HepG2 (cell line): ENCODE data around the gene TUBG1. TPM values are rescaled to one million over a fixed set of nuclear protein-coding genes. Genes with fewer than 3 reads are reported as not detected.

Experiments
- ATAC-seq: fragments of 200-7000 bp; cut with Tn5 transposase; 3 replicates; pipeline ENCODE4 v1.9.1; 2020; ENCODE audit warnings: mild to moderate bottlenecking, moderate library complexity
- BruUV-seq: library from RNA; stranded (reverse); fragments of 400-500 nt; replicated peaks from 2 replicates; lab custom pipeline; 2021; lab: Mats Ljungman, UMichigan
- CTCF ChIA-PET: fragments of 300-600 bp; formaldehyde crosslinking; extraction: SDS; loops from one replicate; lab custom pipeline; 2021; ENCODE audit warnings: low total read pairs, inconsistent platforms, low intra/inter-chr PET ratio; lab: Yijun Ruan, JAX
- POLR2A ChIA-PET: fragments of 350-600 bp; sonication (Branson Sonifier 250); formaldehyde crosslinking; loops from one replicate; lab custom pipeline; 2020; ENCODE audit warnings: antibody characterized with exemption, inconsistent platforms; lab: Yijun Ruan, JAX
- DNase-seq: peaks from one replicate; pipeline ENCODE4 v3.0.0-alpha.2; 2015; ENCODE audit warnings: low spot score
- FAIRE-seq: peaks from 3 replicates; lab custom pipeline; 2011; peaks lifted over from hg19 to GRCh38; lab: Jason Lieb, UNC
- H2AFZ ChIP-seq: one replicate; pipeline ENCODE4 v1.6.1; 2011; ENCODE audit warnings: low read length, inconsistent platforms
- H3K27ac ChIP-seq: fragments of 300-600 bp; 3 replicates; pipeline ENCODE4 v1.8.0; 2011; ENCODE audit warnings: mixed run types, mild to moderate bottlenecking, mixed read lengths, low read length, inconsistent platforms; ENCODE audit not compliant: insufficient read depth; ENCODE audit errors: extremely low read length
- H3K27me3 ChIP-seq, 2 experiments: fragments of 200-600 bp in 1 of 2; 2 replicates in 1 of 2; 3 replicates in 1 of 2; pipeline versions ENCODE4 v1.6.0 to v1.8.0; 2011; ENCODE audit warnings: low read length in 2 of 2, mild to moderate bottlenecking in 2 of 2, moderate library complexity in 2 of 2, inconsistent platforms in 1 of 2; ENCODE audit not compliant: insufficient read depth in 2 of 2, control insufficient read depth in 1 of 2
- H3K36me3 ChIP-seq, 2 experiments: fragments of 200-600 bp in 1 of 2; replicated peaks in 1 of 2; 2 replicates in 1 of 2; 3 replicates in 1 of 2; pipeline versions ENCODE4 v1.5.1 to v1.8.0; 2011; ENCODE audit warnings: low read length in 2 of 2, inconsistent platforms in 1 of 2; ENCODE audit not compliant: insufficient read depth in 2 of 2, control insufficient read depth in 1 of 2
- H3K4me1 ChIP-seq: 2 replicates; pipeline ENCODE4 v1.5.1; 2012; ENCODE audit warnings: low read length, inconsistent platforms; ENCODE audit not compliant: insufficient read depth
- H3K4me2 ChIP-seq: 2 replicates; pipeline ENCODE4 v1.6.0; 2011; ENCODE audit warnings: low read depth, low read length, inconsistent platforms
- H3K4me3 ChIP-seq, 3 experiments: fragments of 200-600 bp in 1 of 3; sonication (generic), shearing (Covaris generic) in 1 of 3; replicated peaks in 1 of 3; 2 replicates each; pipeline ENCODE4 v1.5.1; 2011 to 2016; ENCODE audit warnings: low read length in 3 of 3, inconsistent platforms in 2 of 3, low read depth in 2 of 3, mild to moderate bottlenecking in 2 of 3, control low read depth in 1 of 3, mixed read lengths in 1 of 3; ENCODE audit not compliant: insufficient read depth in 1 of 3
- H3K79me2 ChIP-seq: one replicate; pipeline ENCODE4 v1.6.1; 2011; ENCODE audit warnings: low read length, inconsistent platforms; ENCODE audit not compliant: insufficient read depth
- H3K9ac ChIP-seq: 2 replicates; pipeline ENCODE4 v1.6.0; 2011; ENCODE audit warnings: mild to moderate bottlenecking, low read depth, low read length, inconsistent platforms; ENCODE audit not compliant: insufficient read depth
- H3K9me3 ChIP-seq: 2 replicates; pipeline ENCODE4 v1.5.1; 2012; ENCODE audit warnings: mild to moderate bottlenecking, low read length
- H4K20me1 ChIP-seq: 2 replicates; pipeline ENCODE4 v1.6.0; 2011; ENCODE audit warnings: inconsistent platforms, mild to moderate bottlenecking, low read length, moderate library complexity; ENCODE audit not compliant: insufficient read depth
- CBX1 ChIP-seq: IDR thresholded peaks from one replicate; pipeline ENCODE4 v1.6.1; 2016; ENCODE audit warnings: antibody characterized with exemption, low read depth
- GPN1 ChIP-seq: sonication (generic); formaldehyde crosslinking; IDR thresholded peaks from 2 replicates; pipeline ENCODE4 v1.5.1; 2020; ENCODE audit warnings: missing genetic modification reagents, borderline replicate concordance
- MAX ChIP-seq: IDR thresholded peaks from 2 replicates; pipeline ENCODE4 v1.6.1; 2012; ENCODE audit warnings: inconsistent platforms
- MNT ChIP-seq: fragments of 450-650 bp; IDR thresholded peaks from 2 replicates; pipeline ENCODE4 v1.6.1; 2016
- NFKB2 ChIP-seq: sonication (generic); formaldehyde crosslinking; IDR thresholded peaks from 2 replicates; pipeline ENCODE4 v1.4.0; 2020; ENCODE audit warnings: missing genetic modification reagents, borderline replicate concordance
- RORA ChIP-seq: sonication (generic); formaldehyde crosslinking; IDR thresholded peaks from 2 replicates; pipeline ENCODE4 v1.5.0; 2020; ENCODE audit warnings: mild to moderate bottlenecking, missing genetic modification reagents, moderate library complexity
- SNAPC4 ChIP-seq: sonication (generic); formaldehyde crosslinking; IDR thresholded peaks from 2 replicates; pipeline ENCODE4 v1.4.0; 2020; ENCODE audit warnings: mild to moderate bottlenecking, missing genetic modification reagents
- ZNF362 ChIP-seq: sonication (generic); formaldehyde crosslinking; IDR thresholded peaks from 2 replicates; pipeline ENCODE4 v1.4.0; 2020; ENCODE audit warnings: missing genetic modification reagents, mild to moderate bottlenecking, borderline replicate concordance
- ZNF383 ChIP-seq: sonication (generic); formaldehyde crosslinking; IDR thresholded peaks from 2 replicates; pipeline ENCODE4 v1.4.0; 2020; ENCODE audit warnings: missing genetic modification reagents, mild to moderate bottlenecking, borderline replicate concordance
- ZNF614 ChIP-seq: IDR thresholded peaks from 2 replicates; pipeline ENCODE4 v1.6.1; 2018; ENCODE audit warnings: missing biosample characterization, missing genetic modification reagents, inconsistent platforms, borderline replicate concordance
- WGBS: methylation state at CpG from one replicate; pipeline ENCODE4 v1.1.6; 2017; ENCODE audit warnings: low lambda C conversion rate; 5-methylcytosine and 5-hydroxymethylcytosine counted together
- in situ Hi-C: cut with HindIII; loops from 2 replicates; pipeline ENCODE4 v1.10.0; 2017; ENCODE audit warnings: low pct_unique_long_range_greater_than_20kb; ENCODE audit not compliant: extremely low pct_ligation_motif_present
- intact Hi-C: fragments of 100-400 bp; cut with micrococcal nuclease; formaldehyde crosslinking; loops from one replicate; pipeline ENCODE4 v1.10.0; 2022; ENCODE audit not compliant: unreplicated experiment
- polyA plus RNA-seq, 8 experiments: library from polyadenylated mRNA; depleted of rRNA in 3 of 8; stranded (reverse) in 7 of 8; unstranded in 1 of 8; fragments of >200 nt; fragmentation: Illumina TruSeq in 4 of 8; extraction: Trizol in 4 of 8; gene quantifications; 2 replicates each; pipeline versions ENCODE4 v1.2.1 to v1.2.3, GENCODE V29; 2011 to 2016; ENCODE audit warnings: low read depth in 4 of 8, missing spikeins in 1 of 8, mixed read lengths in 1 of 8; ENCODE audit not compliant: insufficient read depth in 1 of 8
- total RNA-seq, 5 experiments: library from RNA; depleted of rRNA; stranded (reverse); fragments of >200 nt; fragmentation: Illumina TruSeq; extraction: Trizol; gene quantifications; 2 replicates each; pipeline ENCODE4 v1.2.3, GENCODE V29; 2016; ENCODE audit warnings: low read depth in 1 of 5

Gene TUBG1
- total and polyA plus RNA-seq, 2 of the 13 experiments (the other 11 are each of a cell fraction or from before 2014, with no cell fraction given) = 74.1 to 137 TPM

DNA sequence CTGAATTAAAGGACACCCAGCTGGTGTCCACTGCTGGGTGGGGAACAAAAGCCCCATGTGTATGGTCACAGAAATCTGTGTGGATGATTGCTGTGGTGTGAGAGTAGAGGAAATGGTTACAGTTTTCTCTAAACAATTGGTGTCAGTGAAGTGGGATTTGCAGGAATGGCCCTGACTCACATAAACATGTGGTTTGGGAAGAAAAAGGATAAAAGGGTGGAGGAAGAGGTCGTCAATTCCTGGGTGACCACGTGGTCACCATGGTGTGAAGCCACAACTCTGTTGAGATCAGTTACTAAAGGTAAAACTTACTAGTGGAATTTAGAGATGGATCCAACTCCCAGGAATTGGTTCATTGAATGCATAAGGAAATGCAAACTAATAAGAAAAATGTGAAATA is 46.0 kb downstream of the TUBG1 start:
- no peak overlapping the region for H3K9ac ChIP-seq
- no peaks in the 10 kb centered on the region for H4K20me1 ChIP-seq
- intact Hi-C loops = loop anchor here (5.0 kb wide), 1 partner anchor 38 kb away; no protein-coding TSS in a partner anchor
- BruUV-seq = no TSS peak
- WGBS = 4% methylated on average over 2 of the region's 2 CpGs
- CTCF ChIA-PET = no interaction called here
- H3K9me3 ChIP-seq = 0 out of 2 replicates have a peak, but pooled peaks cover 5% of the 10 kb centered on the region
- H3K27ac ChIP-seq = no peak overlapping the region
- peaks cover 42% of the 10 kb centered on the region for H3K4me1 ChIP-seq
- POLR2A ChIA-PET = no interaction called here
- DNase-seq = no peak
- no peak for TF ChIP-seq NFKB2 (CRISPR knock-in tag)
- TF ChIP-seq ZNF383 = no peak
- TF ChIP-seq ZNF614 (CRISPR knock-in tag) = no peak
- TF ChIP-seq MAX = peak; percentile 80
- TF ChIP-seq CBX1 = no peak
- TF ChIP-seq ZNF362 (CRISPR knock-in tag) = no peak
- TF ChIP-seq MNT = peak; percentile 99
- TF ChIP-seq RORA (CRISPR knock-in tag) = no peak
- no peak for TF ChIP-seq GPN1 (CRISPR knock-in tag)
- no peak for TF ChIP-seq SNAPC4 (CRISPR knock-in tag)
- TF ChIP-seq, all 625 proteins: peak for 2
- H3K36me3 ChIP-seq = no peaks in the 10 kb centered on the region
- no peak overlapping the region for H2AFZ ChIP-seq
- FAIRE-seq (no peak), ATAC-seq (no peak)
- H3K79me2 ChIP-seq = no peaks in the 10 kb centered on the region
- H3K4me2 ChIP-seq = no peak overlapping the region
- H3K27me3 ChIP-seq = peaks cover 0 to 5% of the 10 kb centered on the region in 2 experiments; a peak in 3 of 5 replicates
- H3K4me3 ChIP-seq = no peak overlapping the region
- in situ Hi-C loops = no loop called here
